SJSA1 (cell line): ENCODE measurements around the gene LITAFD. TPM values are rescaled to one million over a fixed set of nuclear protein-coding genes. Genes with fewer than 3 reads are reported as not detected.
"Not testable (repeated sequence)": the region's sequence is repeated elsewhere in the genome, so short reads cannot be mapped to it uniquely, and the experiment has no call there.

Experiments used
- DNase-seq, 2 experiments: peaks; one replicate each; pipeline ENCODE4 v3.0.0-alpha.2; 2015 to 2020; ENCODE audit warnings: low spot score in 2 of 2, low read depth in 1 of 2
- H3K27ac ChIP-seq: fragments of 250-450 bp; sonication (Bioruptor Pico); 2 replicates; pipeline ENCODE4 v1.5.1; 2020; ENCODE audit warnings: mild to moderate bottlenecking, moderate library complexity
- H3K27me3 ChIP-seq: fragments of 250-450 bp; sonication (Bioruptor Pico); replicated peaks from 2 replicates; pipeline ENCODE4 v1.5.1; 2020; ENCODE audit warnings: mild to moderate bottlenecking, moderate library complexity
- H3K36me3 ChIP-seq: fragments of 250-450 bp; sonication (Bioruptor Pico); 2 replicates; pipeline ENCODE4 v1.5.1; 2020; ENCODE audit warnings: mild to moderate bottlenecking
- H3K4me1 ChIP-seq: fragments of 250-450 bp; sonication (Bioruptor Pico); replicated peaks from 2 replicates; pipeline ENCODE4 v1.6.1; 2021; ENCODE audit warnings: mild to moderate bottlenecking
- H3K4me3 ChIP-seq: fragments of 250-450 bp; sonication (Bioruptor Pico); 2 replicates; pipeline ENCODE4 v1.5.1; 2020; ENCODE audit warnings: mild to moderate bottlenecking
- H3K9me3 ChIP-seq: fragments of 250-450 bp; sonication (Bioruptor Pico); replicated peaks from 2 replicates; pipeline ENCODE4 v1.5.1; 2020; ENCODE audit warnings: mild to moderate bottlenecking
- total RNA-seq: library from RNA; depleted of rRNA; stranded (reverse); fragments of >200 nt; shearing (Covaris generic); gene quantifications from 2 replicates; pipeline ENCODE4 v1.2.3, GENCODE V29; 2014

Gene LITAFD
- total RNA-seq, 1 experiment from 2014 or later, result not detected

GRCh38 chr16:8862309-8863130 lies 19.6 kb upstream of the LITAFD start:
- H3K4me3 ChIP-seq, result no peak overlapping the region
- peaks cover 78% of the 10 kb centered on the region for H3K36me3 ChIP-seq
- H3K9me3 ChIP-seq, result no peaks in the 10 kb centered on the region
- DNase-seq, result no peak
- no peak overlapping the region for H3K27ac ChIP-seq
- H3K4me1 ChIP-seq, result peaks cover 23% of the 10 kb centered on the region
- H3K27me3 ChIP-seq, result no peaks in the 10 kb centered on the region

DNA sequence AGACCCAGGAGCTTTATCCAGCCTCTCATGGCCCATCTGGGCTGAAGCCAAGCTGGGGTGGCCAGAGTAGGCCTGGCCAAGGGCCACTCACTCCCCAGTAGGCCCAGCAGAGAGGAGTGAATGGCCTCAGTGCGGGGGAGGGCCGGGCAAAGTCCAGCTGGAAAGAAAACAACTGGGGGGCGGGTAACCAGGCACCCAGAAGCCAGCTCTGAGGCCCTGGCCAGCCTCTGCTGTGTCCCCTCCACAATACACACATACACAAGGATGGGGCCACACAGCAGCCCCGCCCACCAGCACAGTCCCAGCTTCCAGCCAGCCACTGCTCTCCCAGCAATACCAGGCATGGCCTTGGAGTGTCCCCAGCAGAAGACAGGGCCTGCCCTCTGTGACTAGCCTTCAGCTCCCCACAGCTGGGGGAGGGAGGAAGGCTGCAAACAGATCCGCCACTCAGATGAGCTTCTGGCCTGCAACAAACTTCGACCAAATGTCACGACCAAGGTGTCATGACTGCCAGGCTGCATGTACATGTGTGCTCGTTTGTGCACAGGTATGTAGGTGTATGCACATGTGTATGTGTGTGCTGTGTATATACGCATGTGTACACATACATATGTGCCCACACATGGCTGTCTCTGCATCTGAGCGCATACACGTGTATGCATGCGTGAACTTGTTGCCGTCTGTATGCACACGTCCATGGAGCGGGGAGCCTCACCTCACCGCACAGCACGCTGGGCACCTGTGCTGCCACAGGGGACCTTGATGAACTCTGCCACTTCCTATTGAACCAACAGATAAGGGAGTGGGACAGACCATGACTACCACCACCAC lies 18.3 kb upstream of the LITAFD start:
- Histone ChIP-seq H3K4me1 (peaks cover 23% of the 10 kb centered on the region), H3K27ac (no peak overlapping the region), H3K36me3 (peaks cover 70% of the 10 kb centered on the region), H3K4me3 (no peak overlapping the region), H3K9me3 (no peaks in the 10 kb centered on the region), H3K27me3 (no peaks in the 10 kb centered on the region)
- DNase-seq, result no peak

DNA sequence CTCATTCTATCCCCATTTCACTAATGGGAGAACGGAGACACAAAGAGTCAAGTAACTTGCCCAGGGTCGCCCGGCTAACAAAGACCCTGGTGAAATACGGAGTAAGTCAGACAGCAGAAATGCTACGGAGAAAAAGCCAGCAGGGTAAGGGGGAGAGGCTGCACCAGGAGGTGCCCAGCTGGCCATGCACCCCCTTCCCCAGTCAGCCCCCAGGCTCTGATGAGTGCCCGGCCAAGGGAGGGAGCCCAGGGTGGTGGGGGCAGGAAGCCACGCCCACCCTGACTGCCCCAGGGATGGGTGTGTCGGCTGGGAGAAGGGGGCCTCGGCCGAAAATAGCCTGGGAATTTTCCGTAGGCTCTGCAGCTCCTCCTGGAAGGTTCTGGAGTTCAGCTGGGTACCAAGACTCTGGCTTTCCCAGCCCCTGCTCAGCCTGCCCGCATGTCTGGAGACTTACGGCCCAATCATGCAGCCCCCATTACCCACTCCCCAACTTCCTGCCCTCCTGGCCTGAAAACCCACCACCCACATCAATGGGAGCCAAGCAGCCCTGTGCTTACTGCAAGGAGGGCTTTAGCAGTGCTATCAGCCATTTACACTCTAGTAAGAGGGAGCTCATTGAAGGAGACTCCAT lies 17.6 kb upstream of the LITAFD start:
- no peak overlapping the region for H3K27ac ChIP-seq
- H3K4me3 ChIP-seq, result no peak overlapping the region
- no peaks in the 10 kb centered on the region for H3K9me3 ChIP-seq
- H3K36me3 ChIP-seq, result peaks cover 62% of the 10 kb centered on the region
- DNase-seq, result no peak
- no peaks in the 10 kb centered on the region for H3K27me3 ChIP-seq
- H3K4me1 ChIP-seq, result peaks cover 28% of the 10 kb centered on the region

DNA sequence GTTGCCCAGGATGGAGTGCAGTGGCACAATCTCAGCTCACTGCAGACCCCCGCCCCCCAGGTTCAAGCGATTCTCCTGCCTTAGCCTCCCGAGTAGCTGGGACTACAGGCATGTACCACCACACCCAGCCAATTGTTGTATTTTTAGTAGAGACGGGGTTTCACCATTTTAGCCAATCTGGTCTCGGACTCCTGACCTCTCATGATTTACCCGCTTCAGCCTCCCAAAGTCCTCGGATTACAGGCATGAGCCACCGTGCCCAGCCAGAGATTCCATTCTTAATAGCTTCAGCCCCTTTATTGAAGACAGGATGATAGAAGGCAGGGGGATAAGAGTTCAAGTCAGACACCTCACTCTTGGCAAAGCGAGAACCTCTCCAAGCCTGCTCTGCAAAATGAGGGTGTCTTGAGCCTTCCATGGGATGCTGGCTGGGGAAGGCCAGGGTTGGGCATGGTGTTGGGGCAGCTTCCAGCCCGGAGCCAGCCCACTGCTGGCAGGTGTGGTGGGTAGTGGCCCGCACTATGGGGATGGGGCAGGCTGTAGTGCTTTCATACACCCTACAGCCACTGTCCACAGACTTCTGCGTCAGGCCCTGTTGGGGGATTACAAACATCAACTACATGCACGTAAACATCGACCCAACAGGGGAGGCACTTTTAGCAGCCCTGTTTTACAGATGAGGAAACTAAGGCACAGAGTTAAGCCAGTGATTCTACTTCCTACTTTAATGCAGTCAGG lies 16.8 kb upstream of the LITAFD start:
- DNase-seq, result no peak
- Histone ChIP-seq H3K27me3 (no peaks in the 10 kb centered on the region), H3K27ac (no peak overlapping the region), H3K4me1 (peaks cover 29% of the 10 kb centered on the region), H3K4me3 (no peak overlapping the region), H3K9me3 (no peaks in the 10 kb centered on the region), H3K36me3 (peaks cover 55% of the 10 kb centered on the region)

- no peak overlapping the region for H3K4me3 ChIP-seq
- H3K36me3 ChIP-seq, result peaks cover 51% of the 10 kb centered on the region
- H3K27me3 ChIP-seq, result no peaks in the 10 kb centered on the region
- H3K27ac ChIP-seq, result no peak overlapping the region
- DNase-seq, result no peak
- H3K4me1 ChIP-seq, result peaks cover 39% of the 10 kb centered on the region
- H3K9me3 ChIP-seq, result no peaks in the 10 kb centered on the region
Observed at GRCh38 chr16:8866118-8866883, 15.8 kb upstream of the LITAFD start.

DNA sequence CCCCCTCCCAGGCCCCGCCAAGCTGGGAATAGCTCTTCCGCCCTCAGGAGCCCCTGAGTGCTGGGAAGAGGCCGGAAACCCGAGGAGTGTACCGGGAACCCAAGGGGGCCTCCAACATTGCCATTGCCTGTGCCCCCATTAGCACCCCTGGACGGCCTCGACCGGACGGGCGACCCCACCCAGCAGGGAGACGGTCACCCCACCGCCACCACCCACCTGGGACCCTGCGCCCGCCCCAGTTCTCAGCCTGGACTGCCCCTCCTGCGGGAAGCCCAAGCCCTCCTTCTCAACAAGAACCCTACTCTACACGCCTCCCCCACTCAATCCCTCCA lies 15.3 kb upstream of the LITAFD start:
- no peaks in the 10 kb centered on the region for H3K9me3 ChIP-seq
- peaks cover 51% of the 10 kb centered on the region for H3K36me3 ChIP-seq
- peaks cover 41% of the 10 kb centered on the region for H3K4me1 ChIP-seq
- H3K27me3 ChIP-seq, result no peaks in the 10 kb centered on the region
- H3K27ac ChIP-seq, result no peak overlapping the region
- DNase-seq, result no peak
- peak overlapping the region; percentile 75 for H3K4me3 ChIP-seq

DNA sequence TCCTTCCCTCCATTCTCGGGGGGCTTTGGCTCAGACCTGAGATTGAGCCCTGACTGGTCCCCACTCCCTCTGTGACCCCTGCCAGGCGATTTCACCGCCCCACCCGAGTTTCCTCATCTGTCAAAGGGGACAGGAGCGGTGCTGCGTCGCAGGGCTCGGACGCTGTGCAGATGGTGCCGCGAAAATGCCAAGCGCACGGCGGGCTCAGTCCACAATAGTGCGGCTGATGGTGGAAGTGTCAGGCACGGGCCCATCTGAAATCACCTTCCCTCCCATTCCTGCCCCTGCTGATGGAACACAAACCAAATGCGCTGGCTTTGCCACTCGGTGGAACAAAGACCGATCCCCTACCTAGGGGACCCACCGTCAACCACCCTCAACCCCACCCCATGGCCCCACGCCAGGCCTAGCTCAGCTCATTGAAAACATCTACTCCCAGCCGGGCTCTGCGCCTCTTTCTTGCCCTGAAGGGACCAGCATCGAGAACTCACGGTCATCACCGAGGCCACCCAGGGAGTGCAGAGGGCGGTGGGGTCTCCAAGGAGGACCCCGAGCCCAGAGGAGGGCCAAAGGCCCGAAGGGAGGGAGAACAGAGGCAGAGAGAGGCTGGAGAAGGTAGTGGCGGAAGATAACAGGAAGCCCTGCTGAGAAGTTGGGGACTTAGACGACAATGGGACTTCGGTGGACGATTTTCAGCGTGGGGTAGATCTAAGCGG lies 14.8 kb upstream of the LITAFD start:
- Histone ChIP-seq H3K4me3 (peak overlapping the region; percentile 75), H3K27ac (peak overlapping the region; percentile 58; the same call in 1 of the 2 replicates), H3K9me3 (no peaks in the 10 kb centered on the region), H3K27me3 (no peaks in the 10 kb centered on the region), H3K4me1 (peaks cover 41% of the 10 kb centered on the region), H3K36me3 (peaks cover 46% of the 10 kb centered on the region)
- peak; percentile 50 to 63 for DNase-seq

DNA sequence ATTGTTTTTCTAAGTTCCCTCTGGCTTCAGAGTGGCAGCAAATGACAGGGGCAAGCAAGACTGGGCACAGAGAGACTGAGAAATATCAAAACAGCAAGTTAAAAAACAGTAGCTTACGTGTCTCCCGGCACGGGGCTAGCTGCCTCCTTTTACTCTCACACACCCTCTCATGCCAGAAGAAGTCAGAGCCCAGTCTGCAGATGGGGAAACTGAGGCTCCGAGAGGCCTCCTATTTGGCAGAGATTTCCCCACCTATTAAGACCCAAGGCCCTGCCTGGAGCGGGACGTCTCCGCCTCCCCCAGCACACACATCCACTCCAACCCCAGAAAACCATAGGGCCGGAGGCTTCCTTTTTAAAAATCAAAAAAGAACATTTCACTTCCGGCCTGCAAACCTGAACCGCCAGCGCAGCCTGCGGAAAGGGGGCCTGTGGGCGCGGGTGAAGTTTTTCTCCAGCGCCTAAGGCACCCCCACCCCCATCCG lies 14.2 kb upstream of the LITAFD start:
- no peaks in the 10 kb centered on the region for H3K9me3 ChIP-seq
- H3K4me3 ChIP-seq, result peak overlapping the region; percentile 75
- H3K36me3 ChIP-seq, result peaks cover 44% of the 10 kb centered on the region
- no peaks in the 10 kb centered on the region for H3K27me3 ChIP-seq
- peak overlapping the region; percentile 58 for H3K27ac ChIP-seq
- peaks cover 41% of the 10 kb centered on the region for H3K4me1 ChIP-seq
- DNase-seq, result peak in 1 of 2 experiments; percentile 77

DNA sequence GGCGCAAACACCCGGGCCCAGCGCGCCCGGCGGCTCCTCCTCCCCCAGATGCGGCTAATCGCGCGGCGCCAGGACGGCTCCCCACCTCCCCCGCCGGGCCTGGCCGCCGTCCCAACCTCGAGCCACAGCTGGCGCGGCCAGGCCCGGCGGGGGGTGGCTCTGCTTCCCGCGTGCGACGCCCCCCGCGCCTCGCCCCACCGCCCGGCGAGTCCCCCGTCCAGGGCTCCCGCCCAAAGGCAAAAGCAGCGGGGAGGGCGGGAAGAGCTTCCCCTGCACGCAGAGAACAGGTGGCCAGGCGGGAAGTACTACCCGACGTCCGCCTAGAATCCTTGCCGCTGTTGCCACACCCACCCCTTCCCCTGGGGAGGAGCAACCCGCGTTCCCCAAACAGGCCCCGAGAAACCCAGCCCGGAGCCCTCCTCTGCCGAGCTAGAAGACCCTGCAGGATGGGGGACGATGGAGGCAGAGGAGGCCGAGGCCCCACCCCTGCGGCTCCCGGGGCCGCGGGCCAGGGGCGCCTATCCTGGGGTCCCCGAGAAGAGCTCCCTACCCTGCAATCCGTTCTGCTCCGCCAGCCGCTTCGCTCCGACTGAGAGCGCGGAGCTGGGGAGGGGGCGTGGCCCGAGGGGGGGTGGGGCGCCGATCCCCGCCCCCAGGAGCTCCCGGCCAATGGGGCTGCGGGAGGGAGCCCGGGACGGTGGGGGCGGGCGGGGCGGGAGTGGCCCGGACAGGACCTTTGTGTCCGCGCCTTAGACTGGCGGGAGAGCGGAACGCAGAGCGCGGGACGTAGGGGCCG lies 13.5 kb upstream of the LITAFD start, which contains the start of gene CARHSP1:
CARHSP1 (minus strand) TSS at position 591 of the 796 bp plus-strand sequence. CDS start 9,678 bp downstream, outside the sequence.
- Histone ChIP-seq H3K27ac (peak within 1 kb of the TSS; percentile 58), H3K36me3 (peaks cover 40% of the 10 kb centered on the region), H3K4me1 (peaks cover 40% of the 10 kb centered on the region), H3K27me3 (no peaks in the 10 kb centered on the region), H3K9me3 (no peaks in the 10 kb centered on the region), H3K4me3 (peak within 1 kb of the TSS; percentile 75)
- peak; percentile 88 to 96 for DNase-seq

GRCh38 chr16:8869212-8869987 lies 12.8 kb upstream of the LITAFD start:
- Histone ChIP-seq H3K4me1 (peaks cover 33% of the 10 kb centered on the region), H3K9me3 (no peaks in the 10 kb centered on the region), H3K36me3 (peaks cover 32% of the 10 kb centered on the region), H3K27ac (peak overlapping the region; percentile 25; the same call in 1 of the 2 replicates), H3K4me3 (peak overlapping the region; percentile 75), H3K27me3 (no peaks in the 10 kb centered on the region)
- DNase-seq, result no peak

GRCh38 chr16:8869988-8870241 lies 12.2 kb upstream of the LITAFD start:
- H3K27me3 ChIP-seq, H3K27ac ChIP-seq, DNase-seq, H3K4me3 ChIP-seq, H3K9me3 ChIP-seq: not testable (repeated sequence)
- H3K36me3 ChIP-seq, result peaks cover 27% of the 10 kb centered on the region
- peaks cover 28% of the 10 kb centered on the region for H3K4me1 ChIP-seq
